K562 (cell line): ENCODE results near the gene DMAC2L. TPM values are rescaled to one million over a fixed set of nuclear protein-coding genes. Genes with fewer than 3 reads are reported as not detected.

Experiments
- ATAC-seq: fragments of 200-7000 bp; cut with Tn5 transposase; 3 replicates; pipeline ENCODE4 v1.9.1; 2020; ENCODE audit warnings: moderate library complexity
- BruUV-seq: library from RNA; stranded (reverse); fragments of 400-500 nt; replicated peaks from 2 replicates; lab custom pipeline; 2021; lab: Mats Ljungman, UMichigan
- CTCF ChIA-PET: fragments of 300-600 bp; formaldehyde crosslinking; extraction: SDS; loops from one replicate; lab custom pipeline; 2021; ENCODE audit warnings: low intra/inter-chr PET ratio; lab: Yijun Ruan, JAX
- POLR2A ChIA-PET: fragments of 300-600, 350-650 bp; sonication (Branson Sonifier 250); formaldehyde crosslinking; extraction: SDS; loops from one replicate; lab custom pipeline; 2021; ENCODE audit warnings: antibody characterized with exemption, inconsistent platforms; lab: Yijun Ruan, JAX
- DNase-seq, 4 experiments: peaks; one replicate each; pipeline versions ENCODE4 v3.0.0 to v3.0.0-alpha.2; 2011 to 2018; ENCODE audit warnings: low spot score in 3 of 4, mixed read lengths in 3 of 4; ENCODE audit errors: extremely low read depth in 1 of 4
- FAIRE-seq: peaks from 2 replicates; lab custom pipeline; 2011; peaks lifted over from hg19 to GRCh38; lab: Jason Lieb, UNC
- H2AFZ ChIP-seq: 2 replicates; pipeline ENCODE4 v1.6.0; 2011; ENCODE audit warnings: low read depth, low read length, control low read depth, inconsistent platforms
- H3K27ac ChIP-seq: fragments of 200-600 bp; 3 replicates; pipeline ENCODE4 v1.8.0; 2011; ENCODE audit warnings: low read depth, mild to moderate bottlenecking, control low read depth, inconsistent platforms, low read length, moderate library complexity, mixed read lengths; ENCODE audit errors: extremely low read depth
- H3K27me3 ChIP-seq, 2 experiments: fragments of 300-600 bp in 1 of 2; 2 replicates in 1 of 2; 3 replicates in 1 of 2; pipeline versions ENCODE4 v1.6.0 to v1.8.0; 2011; ENCODE audit warnings: inconsistent platforms in 2 of 2, low read length in 2 of 2, mild to moderate bottlenecking in 1 of 2, mixed read lengths in 1 of 2, moderate library complexity in 1 of 2; ENCODE audit not compliant: control insufficient read depth in 2 of 2, insufficient read depth in 2 of 2
- H3K36me3 ChIP-seq: fragments of 300-600 bp; 3 replicates; pipeline ENCODE4 v1.8.0; 2011; ENCODE audit warnings: mild to moderate bottlenecking, low read length, inconsistent platforms; ENCODE audit not compliant: control insufficient read depth, insufficient read depth
- H3K4me1 ChIP-seq, 2 experiments: fragments of 200-600 bp in 1 of 2; replicated peaks in 1 of 2; 2 replicates in 1 of 2; 3 replicates in 1 of 2; pipeline versions ENCODE4 v1.5.1 to v1.8.0; 2011; ENCODE audit warnings: inconsistent platforms in 2 of 2, low read length in 2 of 2, mild to moderate bottlenecking in 1 of 2, mixed read lengths in 1 of 2, moderate library complexity in 1 of 2; ENCODE audit not compliant: control insufficient read depth in 2 of 2, insufficient read depth in 2 of 2
- H3K4me2 ChIP-seq: 2 replicates; pipeline ENCODE4 v1.6.1; 2011; ENCODE audit warnings: low read length, control low read depth, inconsistent platforms, mixed read lengths; ENCODE audit not compliant: insufficient read depth
- H3K4me3 ChIP-seq: fragments of 200-600 bp; sonication (generic), shearing (Covaris generic); 2 replicates; pipeline ENCODE4 v1.5.1; 2016; ENCODE audit warnings: control low read depth, inconsistent platforms
- H3K79me2 ChIP-seq: fragments of 200-600 bp; 3 replicates; pipeline ENCODE4 v1.8.0; 2011; ENCODE audit warnings: low read length, inconsistent platforms; ENCODE audit not compliant: control insufficient read depth, insufficient read depth
- H3K9ac ChIP-seq, 2 experiments: 2 replicates each; pipeline versions ENCODE4 v1.6.0 to v1.6.1; 2011; ENCODE audit warnings: low read depth in 2 of 2, low read length in 2 of 2, control low read depth in 1 of 2, inconsistent platforms in 1 of 2, mild to moderate bottlenecking in 1 of 2, mixed read lengths in 1 of 2; ENCODE audit not compliant: insufficient read depth in 1 of 2
- H3K9me1 ChIP-seq: one replicate; pipeline ENCODE4 v1.6.0; 2011; ENCODE audit warnings: inconsistent platforms, mild to moderate bottlenecking, low read length, moderate library complexity; ENCODE audit not compliant: control insufficient read depth, insufficient read depth
- H3K9me3 ChIP-seq: replicated peaks from 2 replicates; pipeline ENCODE4 v1.5.1; 2011; ENCODE audit warnings: low read depth, low read length, inconsistent platforms; ENCODE audit not compliant: control insufficient read depth, insufficient read depth
- H4K20me1 ChIP-seq: replicated peaks from 2 replicates; pipeline ENCODE4 v1.6.1; 2011; ENCODE audit warnings: low read length, inconsistent platforms, mixed read lengths; ENCODE audit not compliant: control insufficient read depth, insufficient read depth
- ZBTB40 ChIP-seq, 2 experiments: fragments of 450-650 bp in 1 of 2; sonication (generic) in 1 of 2; formaldehyde crosslinking in 1 of 2; IDR thresholded peaks; 2 replicates each; pipeline versions ENCODE4 v1.7.1 to v1.9.0; 2016 to 2022; ENCODE audit warnings: inconsistent platforms in 1 of 2, mild to moderate bottlenecking in 1 of 2, missing genetic modification reagents in 1 of 2
- ZNF507 ChIP-seq: conservative IDR thresholded peaks from 2 replicates; pipeline ENCODE4 v1.6.1; 2017; ENCODE audit warnings: missing genetic modification characterization, missing compliant biosample characterization
- WGBS: fragments of 100-300 bp; shearing (Covaris generic); methylation state at CpG from one replicate; pipeline ENCODE4 v1.1.6; 2016; ENCODE audit warnings: low coverage, mixed read lengths; ENCODE audit not compliant: insufficient coverage; ENCODE audit errors: missing lambda C conversion rate; 5-methylcytosine and 5-hydroxymethylcytosine counted together
- in situ Hi-C: fragments of 300-500 bp; cut with MboI; formaldehyde crosslinking; loops from 4 replicates; pipeline ENCODE4 v1.15.0; 2018; ENCODE audit warnings: inconsistent platforms, mixed read lengths
- intact Hi-C: fragments of 100-400 bp; cut with micrococcal nuclease; formaldehyde crosslinking; loops from 2 replicates; pipeline ENCODE4 v1.14.2; 2022
- polyA plus RNA-seq, 8 experiments: library from polyadenylated mRNA; depleted of rRNA in 4 of 8; stranded (reverse) in 5 of 8; unstranded in 3 of 8; fragments of >200 nt; fragmentation: Nextera tagmentation in 2 of 8; fragmentation: Illumina TruSeq in 1 of 8; extraction: Ambion mirVana in 2 of 8; extraction: Trizol in 1 of 8; gene quantifications; 2 replicates each; pipeline versions ENCODE4 v1.2.1 to v1.2.3, GENCODE V29; 2011 to 2014; ENCODE audit warnings: inconsistent platforms in 1 of 8, missing spikeins in 1 of 8
- total RNA-seq, 7 experiments: library from RNA; depleted of rRNA in 6 of 7; stranded (reverse); fragments of >200 nt in 6 of 7; fragmentation: Illumina TruSeq in 2 of 7; extraction: Trizol in 2 of 7; gene quantifications; 2 replicates each; pipeline versions ENCODE4 v1.2.1 to v1.2.3, GENCODE V29; 2011 to 2021; ENCODE audit warnings: low replicate concordance in 1 of 7

The DMAC2L gene
- total and polyA plus RNA-seq, 9 of the 15 experiments (the other 6 are each of a cell fraction or from before 2014, with no cell fraction given): 4.0 to 37.2 (median 9.3) TPM

GRCh38 chr14:50290306-50290705, 21.8 kb upstream of the DMAC2L start:
- 74% methylated on average over 5 of the region's 5 CpGs for WGBS
- Histone ChIP-seq H4K20me1 (no peaks in the 10 kb centered on the region), H3K79me2 (no peaks in the 10 kb centered on the region), H3K36me3 (peaks cover 12% of the 10 kb centered on the region), H3K9me1 (no peaks in the 10 kb centered on the region), H3K4me3 (no peak overlapping the region), H3K4me1 (no peaks in the 10 kb centered on the region; a peak in 1 of 5 replicates), H3K27me3 (no peaks in the 10 kb centered on the region)
- in situ Hi-C loops (no loop called here), intact Hi-C loops (no loop called here)
- BruUV-seq: no TSS peak
- DNase-seq: no peak
- CTCF ChIA-PET: no interaction called here
- no peak for TF ChIP-seq ZNF507 (tag)
- 0 out of 2 replicates have a peak, but pooled peaks have one; percentile 21 for TF ChIP-seq ZBTB40 (IDR thresholded peaks at IDR 0.05)
- TF ChIP-seq ZBTB40 (CRISPR knock-in tag; IDR thresholded peaks at IDR 0.05): no peak
- TF ChIP-seq, all 486 proteins: peak for 1
- no peak overlapping the region for H3K4me2 ChIP-seq
- no peak overlapping the region for H3K27ac ChIP-seq
- FAIRE-seq (no peak), ATAC-seq (no peak)
- POLR2A ChIA-PET: no interaction called here
- H2AFZ ChIP-seq: no peak overlapping the region
- H3K9ac ChIP-seq: no peak overlapping the region
- no peaks in the 10 kb centered on the region; the same call in 1 of the 2 replicates for H3K9me3 ChIP-seq
